Retinal pigment epithelial cell (primary cell): ENCODE measurements around the gene PCDHA3.
"Not testable (repeated sequence)": the region's sequence is repeated elsewhere in the genome, so short reads cannot be mapped to it uniquely, and the experiment has no call there.

ENCODE experiments used
- DNase-seq: peaks from one replicate; pipeline ENCODE4 v3.0.0-alpha.2; 2010; ENCODE audit warnings: low read depth
- H3K4me3 ChIP-seq: 2 replicates; pipeline ENCODE4 v1.5.1; 2011; ENCODE audit warnings: mild to moderate bottlenecking, low read length, control low read depth, moderate library complexity
- TF ChIP-seq, protein P1 (sequence below): conservative IDR thresholded peaks from 2 replicates; pipeline ENCODE4 v1.5.1; 2011; ENCODE audit warnings: low read depth, low read length, control low read depth, inconsistent platforms

PCDHA3 gene

DNA sequence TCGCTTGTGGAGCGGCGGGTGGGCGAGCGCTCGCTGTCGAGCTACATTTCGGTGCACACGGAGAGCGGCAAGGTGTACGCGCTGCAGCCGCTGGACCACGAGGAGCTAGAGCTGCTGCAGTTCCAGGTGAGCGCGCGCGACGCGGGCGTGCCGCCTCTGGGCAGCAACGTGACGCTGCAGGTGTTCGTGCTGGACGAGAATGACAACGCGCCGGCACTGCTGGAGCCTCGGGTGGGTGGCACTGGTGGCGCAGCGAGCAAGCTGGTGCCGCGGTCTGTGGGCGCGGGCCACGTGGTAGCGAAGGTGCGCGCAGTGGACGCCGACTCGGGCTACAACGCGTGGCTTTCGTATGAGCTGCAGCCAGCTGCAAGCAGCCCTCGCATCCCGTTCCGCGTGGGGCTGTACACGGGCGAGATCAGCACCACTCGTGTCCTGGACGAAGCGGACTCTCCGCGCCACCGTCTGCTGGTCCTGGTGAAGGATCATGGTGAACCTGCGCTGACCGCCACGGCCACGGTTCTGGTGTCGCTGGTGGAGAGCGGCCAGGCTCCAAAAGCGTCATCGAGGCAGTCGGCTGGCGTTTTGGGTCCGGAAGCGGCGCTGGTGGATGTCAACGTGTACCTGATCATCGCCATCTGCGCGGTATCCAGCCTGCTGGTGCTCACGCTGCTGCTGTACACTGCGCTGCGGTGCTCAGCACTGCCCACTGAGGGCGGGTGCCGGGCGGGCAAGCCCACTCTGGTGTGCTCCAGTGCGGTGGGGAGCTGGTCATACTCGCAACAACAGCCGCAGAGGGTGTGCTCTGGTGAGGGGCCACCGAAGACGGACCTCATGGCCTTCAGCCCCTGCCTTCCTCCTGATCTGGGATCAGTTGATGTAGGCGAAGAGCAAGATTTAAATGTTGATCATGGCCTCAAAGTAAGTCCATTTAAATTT lies 42.2 kb downstream of the PCDHA3 start:
- TF ChIP-seq, protein P1, sequence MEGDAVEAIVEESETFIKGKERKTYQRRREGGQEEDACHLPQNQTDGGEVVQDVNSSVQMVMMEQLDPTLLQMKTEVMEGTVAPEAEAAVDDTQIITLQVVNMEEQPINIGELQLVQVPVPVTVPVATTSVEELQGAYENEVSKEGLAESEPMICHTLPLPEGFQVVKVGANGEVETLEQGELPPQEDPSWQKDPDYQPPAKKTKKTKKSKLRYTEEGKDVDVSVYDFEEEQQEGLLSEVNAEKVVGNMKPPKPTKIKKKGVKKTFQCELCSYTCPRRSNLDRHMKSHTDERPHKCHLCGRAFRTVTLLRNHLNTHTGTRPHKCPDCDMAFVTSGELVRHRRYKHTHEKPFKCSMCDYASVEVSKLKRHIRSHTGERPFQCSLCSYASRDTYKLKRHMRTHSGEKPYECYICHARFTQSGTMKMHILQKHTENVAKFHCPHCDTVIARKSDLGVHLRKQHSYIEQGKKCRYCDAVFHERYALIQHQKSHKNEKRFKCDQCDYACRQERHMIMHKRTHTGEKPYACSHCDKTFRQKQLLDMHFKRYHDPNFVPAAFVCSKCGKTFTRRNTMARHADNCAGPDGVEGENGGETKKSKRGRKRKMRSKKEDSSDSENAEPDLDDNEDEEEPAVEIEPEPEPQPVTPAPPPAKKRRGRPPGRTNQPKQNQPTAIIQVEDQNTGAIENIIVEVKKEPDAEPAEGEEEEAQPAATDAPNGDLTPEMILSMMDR = no peak
- no peak for DNase-seq
- no peak overlapping the region for H3K4me3 ChIP-seq

DNA sequence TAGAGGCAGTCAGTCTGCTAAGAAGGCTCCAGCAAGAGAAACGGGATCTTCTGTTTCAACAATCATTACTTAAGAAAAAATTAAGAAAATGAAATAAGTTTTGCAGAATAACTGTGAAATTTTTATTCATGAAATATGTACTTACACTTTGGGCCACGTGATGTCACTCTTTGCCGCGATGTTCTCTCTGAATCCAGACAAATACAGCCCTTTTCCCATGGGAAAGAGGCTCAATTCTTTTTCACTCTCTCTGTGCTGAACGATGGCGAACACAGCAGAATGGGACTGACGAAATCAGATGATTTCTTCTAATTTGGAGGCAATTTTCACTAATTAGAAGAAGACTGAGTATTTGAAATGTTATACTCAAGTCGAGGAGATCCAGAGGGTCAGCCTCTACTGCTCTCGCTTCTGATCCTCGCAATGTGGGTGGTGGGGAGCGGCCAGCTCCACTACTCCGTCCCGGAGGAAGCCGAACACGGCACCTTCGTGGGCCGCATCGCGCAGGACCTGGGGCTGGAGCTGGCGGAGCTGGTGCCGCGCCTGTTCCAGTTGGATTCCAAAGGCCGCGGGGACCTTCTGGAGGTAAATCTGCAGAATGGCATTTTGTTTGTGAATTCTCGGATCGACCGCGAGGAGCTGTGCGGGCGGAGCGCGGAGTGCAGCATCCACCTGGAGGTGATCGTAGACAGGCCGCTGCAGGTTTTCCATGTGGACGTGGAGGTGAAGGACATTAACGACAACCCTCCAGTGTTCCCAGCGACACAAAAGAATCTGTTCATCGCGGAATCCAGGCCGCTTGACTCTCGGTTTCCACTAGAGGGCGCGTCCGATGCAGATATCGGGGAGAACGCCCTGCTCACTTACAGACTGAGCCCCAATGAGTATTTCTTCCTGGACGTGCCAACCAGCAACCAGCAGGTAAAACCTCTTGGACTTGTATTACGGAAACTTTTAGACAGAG lies 47.6 kb downstream of the PCDHA3 start, which contains the start of gene PCDHA9:
Gene PCDHA9, plus strand, starts transcription at position 244 of the 964 bp plus-strand sequence. Its CDS starts 114 bp downstream, at position 358.
- not testable (repeated sequence) for DNase-seq

DNA sequence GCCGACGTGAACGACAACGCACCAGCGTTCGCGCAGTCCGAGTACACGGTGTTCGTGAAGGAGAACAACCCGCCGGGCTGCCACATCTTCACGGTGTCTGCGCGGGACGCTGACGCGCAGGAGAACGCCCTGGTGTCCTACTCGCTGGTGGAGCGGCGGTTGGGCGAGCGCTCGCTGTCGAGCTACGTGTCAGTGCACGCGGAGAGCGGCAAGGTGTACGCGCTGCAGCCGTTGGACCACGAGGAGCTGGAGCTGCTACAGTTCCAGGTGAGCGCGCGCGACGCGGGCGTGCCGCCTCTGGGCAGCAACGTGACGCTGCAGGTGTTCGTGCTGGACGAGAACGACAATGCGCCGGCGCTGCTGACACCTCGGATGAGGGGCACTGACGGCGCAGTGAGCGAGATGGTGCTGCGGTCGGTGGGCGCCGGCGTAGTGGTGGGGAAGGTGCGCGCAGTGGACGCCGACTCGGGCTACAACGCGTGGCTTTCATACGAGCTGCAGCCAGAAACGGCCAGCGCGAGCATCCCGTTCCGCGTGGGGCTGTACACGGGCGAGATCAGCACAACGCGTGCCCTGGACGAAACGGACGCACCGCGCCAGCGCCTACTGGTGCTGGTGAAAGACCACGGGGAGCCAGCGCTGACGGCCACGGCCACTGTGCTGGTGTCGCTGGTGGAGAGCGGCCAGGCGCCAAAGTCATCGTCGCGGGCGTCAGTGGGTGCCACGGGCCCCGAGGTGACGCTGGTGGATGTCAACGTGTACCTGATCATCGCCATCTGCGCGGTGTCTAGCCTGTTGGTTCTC lies 49.2 kb downstream of the PCDHA3 start:
- not testable (repeated sequence) for DNase-seq, H3K4me3 ChIP-seq

More for the DNA sequence above, 47.6 kb downstream of the PCDHA3 start, which contains the start of gene PCDHA9:
- H3K4me3 ChIP-seq = not testable (repeated sequence)
